ENCODE results near the gene UBR4.

- TF ChIP-seq, protein P1, sequence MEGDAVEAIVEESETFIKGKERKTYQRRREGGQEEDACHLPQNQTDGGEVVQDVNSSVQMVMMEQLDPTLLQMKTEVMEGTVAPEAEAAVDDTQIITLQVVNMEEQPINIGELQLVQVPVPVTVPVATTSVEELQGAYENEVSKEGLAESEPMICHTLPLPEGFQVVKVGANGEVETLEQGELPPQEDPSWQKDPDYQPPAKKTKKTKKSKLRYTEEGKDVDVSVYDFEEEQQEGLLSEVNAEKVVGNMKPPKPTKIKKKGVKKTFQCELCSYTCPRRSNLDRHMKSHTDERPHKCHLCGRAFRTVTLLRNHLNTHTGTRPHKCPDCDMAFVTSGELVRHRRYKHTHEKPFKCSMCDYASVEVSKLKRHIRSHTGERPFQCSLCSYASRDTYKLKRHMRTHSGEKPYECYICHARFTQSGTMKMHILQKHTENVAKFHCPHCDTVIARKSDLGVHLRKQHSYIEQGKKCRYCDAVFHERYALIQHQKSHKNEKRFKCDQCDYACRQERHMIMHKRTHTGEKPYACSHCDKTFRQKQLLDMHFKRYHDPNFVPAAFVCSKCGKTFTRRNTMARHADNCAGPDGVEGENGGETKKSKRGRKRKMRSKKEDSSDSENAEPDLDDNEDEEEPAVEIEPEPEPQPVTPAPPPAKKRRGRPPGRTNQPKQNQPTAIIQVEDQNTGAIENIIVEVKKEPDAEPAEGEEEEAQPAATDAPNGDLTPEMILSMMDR (IDR thresholded peaks at IDR 0.05; ENCODE audit: low read depth, low read length) = no peak
- TF ChIP-seq EZH2phosphoT487 (IDR thresholded peaks at IDR 0.05; ENCODE audit: low read depth) = no peak
Observed at GRCh38 chr1:19209439-19209989, 552 bp downstream of the UBR4 start.

Data from OCI-LY3 (cell line).